ENCODE results near the gene OTOG.

The OTOG gene

GRCh38 chr11:17543041-17543440, 4.0 kb upstream of the OTOG start:
- DNase-seq, result no peak

GRCh38 chr11:17543574-17544180, 3.4 kb upstream of the OTOG start:
- no peak for DNase-seq

- DNase-seq, result peak; percentile 5
Observed at GRCh38 chr11:17544181-17544622, 2.9 kb upstream of the OTOG start, which contains the start of gene USH1C. Gene USH1C, minus strand, starts transcription at chr11:17544416. Its CDS starts 109 bp downstream, at chr11:17544307.

GRCh38 chr11:17546240-17546639, 819 bp upstream of the OTOG start:
- no peak for DNase-seq

DNA sequence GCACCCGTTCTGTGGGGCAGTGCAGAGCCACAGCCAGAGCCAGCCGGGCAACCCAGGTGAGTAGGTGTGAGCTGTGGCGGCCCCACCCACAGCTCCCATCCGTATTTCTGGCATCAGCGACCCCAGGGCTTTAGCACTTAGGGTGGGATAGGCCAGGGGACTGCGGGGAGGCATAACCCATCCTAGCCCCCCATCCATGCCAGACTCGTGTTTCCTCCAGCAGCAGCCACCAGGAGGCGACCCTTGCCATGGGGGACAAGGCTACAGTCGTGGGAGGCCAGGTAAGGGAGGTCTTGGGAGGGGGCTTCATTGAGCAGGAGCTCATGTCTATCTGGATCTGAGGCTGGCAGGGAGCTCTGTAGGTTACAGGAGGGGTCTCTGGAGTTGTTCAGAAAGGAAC, 873 bp downstream of the OTOG start:
- no peak for DNase-seq

DNA sequence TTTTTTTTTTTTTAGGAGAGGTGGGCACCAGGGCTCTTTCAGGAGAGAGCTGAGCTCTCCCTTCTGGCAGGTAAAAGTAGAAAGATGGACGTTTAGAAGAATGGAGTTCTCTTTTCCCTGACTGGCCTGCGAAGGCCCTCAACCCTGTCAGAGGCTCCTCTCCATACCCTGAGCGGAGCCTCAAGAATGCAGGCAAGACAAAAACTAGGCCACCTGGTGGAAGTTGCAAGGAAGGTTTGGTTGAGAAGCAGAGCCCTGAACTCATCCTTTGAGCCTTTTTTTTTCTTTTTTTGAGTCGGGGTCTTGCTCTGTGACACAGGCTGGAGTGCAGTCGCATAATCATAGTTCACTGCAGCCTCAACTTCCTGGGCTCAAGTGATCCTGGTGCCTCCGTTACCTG, 1.4 kb downstream of the OTOG start:
- no peak for DNase-seq

DNA sequence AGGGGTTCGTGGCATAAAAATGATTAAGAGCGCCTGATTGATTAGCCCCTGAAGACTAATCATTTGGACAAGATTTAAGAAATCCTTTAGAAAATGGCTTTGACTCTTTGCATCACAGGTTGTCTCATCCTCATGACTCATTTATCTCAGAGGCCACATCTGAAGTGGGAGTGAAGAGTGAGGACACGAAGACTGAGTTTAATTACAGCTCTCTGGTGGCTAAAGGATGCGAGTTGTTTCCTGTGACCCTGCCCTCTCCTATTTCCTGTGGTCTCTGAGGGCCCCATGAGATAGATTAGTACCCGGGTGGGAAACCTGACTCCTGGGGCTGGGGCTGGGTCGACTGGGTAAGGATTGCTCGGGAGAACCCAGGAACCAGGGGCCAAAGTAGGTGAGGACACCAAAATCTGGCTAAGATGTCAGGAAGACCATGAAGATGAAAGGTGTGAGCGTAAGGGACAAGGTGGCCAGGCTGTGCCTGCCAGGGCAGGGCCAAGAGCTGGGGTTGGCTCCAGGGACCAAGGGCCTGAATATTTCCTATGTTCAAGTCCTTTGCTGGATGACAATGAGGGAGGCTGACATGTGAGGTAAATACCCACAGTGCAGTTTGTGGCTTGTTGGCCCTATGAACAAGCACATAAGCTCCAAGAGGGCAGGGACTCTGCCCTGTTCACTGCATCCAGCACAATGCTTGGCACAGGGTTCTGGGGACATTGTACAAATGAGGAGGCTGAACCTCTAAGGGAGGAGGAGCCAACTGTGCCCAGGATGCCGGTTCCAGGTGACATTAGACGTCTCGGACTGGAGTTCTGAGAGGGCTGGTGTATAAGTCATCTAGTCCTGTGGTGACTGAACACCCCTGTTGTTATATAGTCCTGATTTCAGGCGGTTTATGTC, 3.6 kb downstream of the OTOG start:
- no peak for DNase-seq

- no peak for DNase-seq
Observed at GRCh38 chr11:17551347-17552040, 4.4 kb downstream of the OTOG start.

GRCh38 chr11:17552041-17552355, 4.9 kb downstream of the OTOG start:
- no peak for DNase-seq

GRCh38 chr11:17552392-17553248, 5.6 kb downstream of the OTOG start:
- DNase-seq, result no peak

- no peak for DNase-seq
Observed at GRCh38 chr11:17553249-17553546, 6.1 kb downstream of the OTOG start.

- DNase-seq, result no peak
Observed at GRCh38 chr11:17554487-17554886, 7.4 kb downstream of the OTOG start.

GRCh38 chr11:17556999-17557398, 9.9 kb downstream of the OTOG start:
- no peak for DNase-seq

- no peak for DNase-seq
Observed at GRCh38 chr11:17558025-17558780, 11.1 kb downstream of the OTOG start.

DNA sequence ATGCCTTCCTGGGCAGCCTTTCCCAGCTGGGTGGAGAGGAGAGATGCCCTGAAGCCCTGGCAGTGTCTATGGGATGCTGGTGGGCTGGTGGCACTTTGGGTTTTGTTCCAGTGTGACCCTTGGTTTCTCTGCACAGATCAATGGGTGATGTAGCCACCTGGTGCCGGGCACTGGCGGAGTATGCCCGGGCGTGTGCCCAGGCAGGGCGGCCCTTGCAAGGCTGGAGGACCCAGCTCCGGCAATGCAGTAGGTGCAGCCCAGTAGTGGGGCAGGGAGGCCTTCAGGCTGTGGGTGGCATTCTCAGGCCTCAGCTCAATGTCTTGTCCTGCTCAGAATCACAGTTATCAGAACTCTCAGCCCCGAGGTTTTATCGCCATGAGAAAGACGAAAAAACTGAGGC, 11.9 kb downstream of the OTOG start:
- DNase-seq, result no peak

- DNase-seq, result no peak
Observed at GRCh38 chr11:17559341-17560087, 12.5 kb downstream of the OTOG start.

- DNase-seq, result no peak
Observed at GRCh38 chr11:17560281-17561110, 13.4 kb downstream of the OTOG start.

- no peak for DNase-seq
Observed at GRCh38 chr11:17561111-17561415, 14.0 kb downstream of the OTOG start.

- DNase-seq, result no peak
Observed at GRCh38 chr11:17561526-17561925, 14.5 kb downstream of the OTOG start.

DNA sequence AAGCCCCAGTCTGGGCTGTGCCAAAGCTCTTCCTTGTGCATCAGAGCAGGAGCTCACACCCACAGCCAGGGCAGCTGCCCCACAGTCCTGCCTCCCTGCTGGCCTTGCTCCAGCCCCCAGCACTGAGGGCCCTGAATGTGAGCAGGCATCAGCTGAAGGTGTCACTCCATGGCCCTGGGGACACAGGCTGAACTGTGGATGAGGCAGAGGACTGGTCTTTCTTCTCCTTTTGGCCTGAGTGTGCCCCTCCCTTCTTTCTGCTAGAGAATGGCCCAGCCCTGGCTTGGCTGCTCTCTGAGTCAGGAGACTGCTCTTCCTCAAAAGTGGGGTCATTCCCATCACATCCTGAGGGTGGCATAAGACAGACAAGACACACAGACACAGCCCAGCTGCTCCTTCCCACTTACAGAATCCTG, 16.2 kb downstream of the OTOG start:
- DNase-seq, result no peak
